Measurements from ENCODE around the gene PSMC4.

PSMC4 gene

GRCh38 chr19:39968789-39969188 is 2.2 kb upstream of the PSMC4 start:
- H3K27me3 ChIP-seq = peaks cover 42% of the 10 kb centered on the region
- TF ChIP-seq CTCF (IDR thresholded peaks at IDR 0.05) = no peak
- peaks cover 18% of the 10 kb centered on the region for H3K36me3 ChIP-seq
- H3K27ac ChIP-seq = no peak overlapping the region
- no peak overlapping the region for H3K4me3 ChIP-seq (ENCODE audit: low read depth in 1 of 2, low read length in 1 of 2)
- H3K9me3 ChIP-seq = no peaks in the 10 kb centered on the region
- peaks cover 14 to 22% of the 10 kb centered on the region in 2 experiments for H3K4me1 ChIP-seq (ENCODE audit: control insufficient read depth in 1 of 2, insufficient read depth in 1 of 2, low read depth in 1 of 2, low read length in 1 of 2)

GRCh38 chr19:39969266-39969665 is 1.7 kb upstream of the PSMC4 start:
- TF ChIP-seq CTCF (IDR thresholded peaks at IDR 0.05) = no peak
- no peaks in the 10 kb centered on the region for H3K9me3 ChIP-seq
- H3K4me3 ChIP-seq (ENCODE audit: low read depth in 1 of 2, low read length in 1 of 2) = no peak overlapping the region
- peaks cover 23% of the 10 kb centered on the region for H3K36me3 ChIP-seq
- H3K4me1 ChIP-seq (ENCODE audit: control insufficient read depth in 1 of 2, insufficient read depth in 1 of 2, low read depth in 1 of 2, low read length in 1 of 2) = peaks cover 14 to 19% of the 10 kb centered on the region in 2 experiments
- H3K27ac ChIP-seq = no peak overlapping the region
- H3K27me3 ChIP-seq = peaks cover 42% of the 10 kb centered on the region

- peaks cover 29% of the 10 kb centered on the region for H3K36me3 ChIP-seq
- no peak for TF ChIP-seq CTCF (IDR thresholded peaks at IDR 0.05)
- H3K27ac ChIP-seq = peak overlapping the region; percentile 85
- peaks cover 14 to 19% of the 10 kb centered on the region in 2 experiments for H3K4me1 ChIP-seq (ENCODE audit: control insufficient read depth in 1 of 2, insufficient read depth in 1 of 2, low read depth in 1 of 2, low read length in 1 of 2)
- no peaks in the 10 kb centered on the region for H3K9me3 ChIP-seq
- H3K4me3 ChIP-seq (ENCODE audit: low read depth in 1 of 2, low read length in 1 of 2) = peak overlapping the region; percentile 56 to 69
- peaks cover 37% of the 10 kb centered on the region for H3K27me3 ChIP-seq
These were observed 1.1 kb upstream of the PSMC4 start for GRCh38 chr19:39969681-39970424.

GRCh38 chr19:39970425-39970674 is 615 bp upstream of the PSMC4 start:
- Histone ChIP-seq H3K27me3 (peaks cover 33% of the 10 kb centered on the region), H3K4me3 (ENCODE audit: low read depth in 1 of 2, low read length in 1 of 2) (peak overlapping the region; percentile 56 to 69), H3K4me1 (ENCODE audit: control insufficient read depth in 1 of 2, insufficient read depth in 1 of 2, low read depth in 1 of 2, low read length in 1 of 2) (peaks cover 14 to 19% of the 10 kb centered on the region in 2 experiments), H3K36me3 (peaks cover 34% of the 10 kb centered on the region), H3K9me3 (no peaks in the 10 kb centered on the region), H3K27ac (peak overlapping the region; percentile 85)
- TF ChIP-seq CTCF (IDR thresholded peaks at IDR 0.05) = no peak

GRCh38 chr19:39971380-39972035 is 543 bp downstream of the PSMC4 start:
- H3K27ac ChIP-seq = peak overlapping the region; percentile 85
- H3K27me3 ChIP-seq = peaks cover 22% of the 10 kb centered on the region
- peak overlapping the region; percentile 56 to 69 for H3K4me3 ChIP-seq (ENCODE audit: low read depth in 1 of 2, low read length in 1 of 2)
- no peaks in the 10 kb centered on the region for H3K9me3 ChIP-seq
- TF ChIP-seq CTCF (IDR thresholded peaks at IDR 0.05) = no peak
- H3K36me3 ChIP-seq = peaks cover 42% of the 10 kb centered on the region
- H3K4me1 ChIP-seq (ENCODE audit: control insufficient read depth in 1 of 2, insufficient read depth in 1 of 2, low read depth in 1 of 2, low read length in 1 of 2) = peaks cover 14 to 19% of the 10 kb centered on the region in 2 experiments

Data from neutrophil (primary cell).